NCI-H2107 treated with DMSO at 0.1 percent for 48 hours (cell line): ENCODE results near the gene COG2.
"Not testable (repeated sequence)": the region's sequence is repeated elsewhere in the genome, so short reads cannot be mapped to it uniquely, and the experiment has no call there.

Experiments
- DNase-seq: peaks from one replicate; lab custom pipeline; 2025; ENCODE audit not compliant: unreplicated experiment; lab: John Stamatoyannopoulos, UW

COG2 gene

GRCh38 chr1:230713547-230713914 is 71.2 kb downstream of the COG2 start:
- DNase-seq: no peak

DNA sequence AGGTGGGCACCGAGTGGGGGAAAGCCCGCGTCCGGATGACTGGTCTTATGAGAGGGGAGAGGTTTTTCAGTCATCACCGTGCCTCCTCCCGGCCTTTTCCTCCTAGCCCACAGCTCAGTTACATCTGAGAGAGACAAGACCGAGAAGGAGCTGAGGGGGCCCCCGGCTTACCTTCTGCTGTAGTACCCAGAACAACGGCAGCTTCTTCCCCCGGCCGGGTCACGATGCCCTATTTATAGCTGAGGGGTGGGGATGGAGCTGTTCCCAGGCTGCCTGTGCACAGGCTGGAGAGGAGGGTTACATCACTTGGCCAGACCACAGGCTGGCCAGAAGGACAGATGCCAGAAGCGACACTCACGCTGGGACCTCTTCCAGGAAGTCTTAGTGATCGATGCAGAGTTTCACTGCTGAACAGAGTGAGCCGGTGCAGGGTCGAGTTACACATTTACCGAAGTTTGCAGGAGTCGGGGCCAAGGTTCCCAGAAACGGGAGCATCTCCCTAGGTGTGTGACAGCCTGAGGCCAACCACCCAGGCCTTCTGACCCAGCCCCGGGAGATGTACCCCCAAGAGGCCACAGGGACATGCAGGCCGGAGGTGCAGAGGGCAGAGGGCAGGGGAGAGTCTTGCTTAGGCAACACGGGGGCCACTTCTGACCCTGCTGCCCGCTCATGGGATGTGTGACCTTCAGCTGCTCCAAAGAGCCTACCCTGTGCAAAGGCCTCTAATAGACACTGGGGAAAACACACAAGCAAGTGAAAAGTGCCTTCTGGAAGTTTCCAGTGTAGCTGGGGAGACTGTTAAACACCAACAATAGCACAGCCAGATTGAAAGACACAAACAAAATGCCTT is 71.9 kb downstream of the COG2 start, which contains the start of gene AGT:
TSS of gene AGT (minus strand) at position 208 of the 850 bp plus-strand sequence. CDS start 3,299 bp downstream, outside the sequence.
- peak; percentile 29 for DNase-seq

DNA sequence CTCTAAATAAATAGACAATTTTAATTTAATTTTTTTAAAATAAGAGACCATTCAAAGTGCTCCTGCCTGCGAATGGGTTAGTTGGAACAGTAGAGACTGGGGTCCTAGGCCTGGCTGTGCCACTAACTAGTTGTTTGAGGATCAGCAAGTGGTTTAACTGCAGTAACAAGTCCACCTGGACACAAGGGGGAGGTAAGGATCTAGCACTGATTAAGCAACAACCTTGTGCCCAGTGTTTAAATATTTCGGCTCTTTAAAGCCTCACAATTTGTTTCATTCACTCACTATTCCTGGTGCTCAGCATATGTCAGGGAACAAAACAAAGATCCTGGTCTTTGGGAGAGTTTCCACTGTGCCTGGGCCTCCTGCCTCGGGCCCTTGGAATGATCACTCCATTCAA is 73.2 kb downstream of the COG2 start:
- no peak for DNase-seq

DNA sequence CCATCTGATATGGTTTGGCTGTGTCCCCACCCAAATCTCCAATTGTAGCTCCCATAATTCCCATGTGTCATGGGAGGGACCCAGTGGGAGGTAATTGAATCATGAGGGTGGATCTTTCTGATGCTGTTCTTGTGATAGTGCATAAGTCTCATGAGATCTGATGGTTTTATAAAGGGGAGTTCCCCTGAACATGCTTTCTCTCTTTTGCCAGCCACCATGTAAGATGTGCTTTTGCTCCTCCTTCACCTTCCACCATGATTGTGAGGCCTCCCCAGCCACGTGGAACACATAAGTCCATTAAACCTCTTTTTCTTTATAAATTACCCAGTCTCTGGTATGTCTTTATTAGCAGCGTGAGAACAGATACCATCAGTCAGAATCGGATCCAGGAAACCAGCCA is 74.2 kb downstream of the COG2 start:
- not testable (repeated sequence) for DNase-seq

GRCh38 chr1:230717251-230717650 is 75.0 kb downstream of the COG2 start:
- no peak for DNase-seq

DNA sequence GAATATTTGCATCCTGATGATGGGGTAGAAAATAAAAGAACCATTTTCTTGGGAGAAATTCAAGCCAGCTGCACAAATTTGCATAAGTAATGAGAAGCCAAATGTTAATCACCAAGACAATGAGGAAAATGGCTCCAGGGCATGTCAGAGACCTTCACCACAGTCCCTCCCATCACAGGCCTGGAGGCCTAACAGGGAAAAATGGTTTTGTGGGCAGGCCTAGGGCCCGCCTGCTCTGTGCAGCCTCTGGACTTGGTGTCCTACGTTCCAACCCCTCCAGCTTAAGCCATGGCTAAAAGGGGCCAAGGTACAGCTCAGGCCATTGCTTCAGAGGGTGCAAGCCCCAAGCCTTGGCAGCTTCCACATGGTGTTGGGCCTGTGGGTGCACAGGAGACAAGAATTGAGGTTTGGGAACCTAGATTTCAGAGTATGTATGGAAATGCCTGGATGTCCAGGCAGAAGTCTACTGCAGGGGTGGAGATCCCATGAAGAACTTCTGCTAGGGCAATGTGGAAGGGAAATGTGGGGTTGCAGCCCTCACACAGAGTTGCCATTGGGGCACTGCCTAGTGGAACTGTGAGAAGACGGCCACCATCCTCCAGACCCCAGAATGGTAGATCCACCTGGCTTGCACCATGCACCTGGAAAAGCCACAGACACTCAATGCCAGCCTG is 79.7 kb downstream of the COG2 start:
- not testable (repeated sequence) for DNase-seq

DNA sequence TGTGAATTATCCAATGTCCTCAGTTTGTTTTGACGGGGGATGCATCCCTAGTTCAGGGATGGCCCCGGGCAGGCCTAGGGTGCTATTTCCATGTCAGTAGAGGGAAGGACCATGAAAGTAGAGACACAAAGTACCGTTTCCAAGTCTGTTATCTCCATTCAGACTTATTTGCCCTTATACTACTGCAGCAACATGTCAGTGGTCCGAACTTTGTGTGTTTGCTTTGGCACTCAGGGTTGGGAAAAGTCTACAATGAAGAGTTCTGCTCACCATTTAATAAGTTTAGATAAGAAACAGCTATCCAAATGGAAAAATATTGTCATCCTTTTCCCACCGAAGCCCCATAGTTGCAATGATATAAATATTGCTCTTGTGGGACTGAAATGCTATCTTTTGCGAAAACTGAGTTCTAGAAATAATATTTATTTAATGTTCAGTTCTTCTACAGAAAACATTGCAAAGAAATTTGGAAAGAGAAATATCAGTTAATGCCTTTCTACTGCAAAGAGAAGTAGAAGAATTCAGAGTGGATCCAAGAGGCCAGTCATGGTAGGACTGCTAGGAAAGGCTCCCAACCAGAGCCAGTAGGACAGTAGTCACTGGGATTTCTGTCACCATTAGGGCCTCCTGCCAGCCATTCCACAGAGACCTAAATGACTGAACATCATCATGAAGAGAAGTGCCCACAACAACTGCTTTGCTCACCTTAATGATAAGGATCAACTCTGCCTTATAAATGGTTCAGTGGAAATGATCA is 83.2 kb downstream of the COG2 start:
- DNase-seq: no peak

DNA sequence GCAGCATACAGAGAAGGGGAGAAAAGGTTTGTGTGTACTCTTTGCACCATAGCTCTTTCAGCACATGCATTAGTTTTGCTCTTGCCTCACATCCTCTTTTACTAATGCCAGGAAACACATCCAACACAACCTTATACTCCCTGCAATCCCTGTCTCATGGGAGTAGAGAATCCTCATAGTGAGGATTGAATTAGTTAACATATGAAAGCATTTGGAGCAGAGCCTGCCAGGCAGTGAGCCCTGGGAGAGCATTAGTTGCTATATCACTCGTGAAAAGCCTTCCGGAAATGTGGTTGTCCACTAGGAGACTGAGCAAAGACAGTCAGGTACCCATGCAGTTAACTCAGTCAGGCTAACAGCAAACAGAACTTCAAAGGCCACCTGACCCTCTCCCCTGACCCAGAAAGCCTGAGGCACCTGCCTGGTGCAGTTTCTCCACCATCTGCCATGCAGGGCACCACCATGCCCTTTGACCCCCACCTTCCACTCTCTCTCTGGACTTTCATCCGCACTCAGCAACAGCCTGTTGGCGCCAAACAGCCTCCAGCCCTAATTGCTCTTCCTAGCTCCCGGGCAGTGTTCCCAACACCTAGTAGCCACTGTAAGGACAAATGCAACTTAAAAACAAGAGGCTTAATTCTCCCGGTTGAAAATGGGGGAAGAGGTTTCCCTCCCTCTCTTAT is 86.6 kb downstream of the COG2 start:
- DNase-seq: no peak

- no peak for DNase-seq
These were observed 88.7 kb downstream of the COG2 start for GRCh38 chr1:230730977-230731376.

DNA sequence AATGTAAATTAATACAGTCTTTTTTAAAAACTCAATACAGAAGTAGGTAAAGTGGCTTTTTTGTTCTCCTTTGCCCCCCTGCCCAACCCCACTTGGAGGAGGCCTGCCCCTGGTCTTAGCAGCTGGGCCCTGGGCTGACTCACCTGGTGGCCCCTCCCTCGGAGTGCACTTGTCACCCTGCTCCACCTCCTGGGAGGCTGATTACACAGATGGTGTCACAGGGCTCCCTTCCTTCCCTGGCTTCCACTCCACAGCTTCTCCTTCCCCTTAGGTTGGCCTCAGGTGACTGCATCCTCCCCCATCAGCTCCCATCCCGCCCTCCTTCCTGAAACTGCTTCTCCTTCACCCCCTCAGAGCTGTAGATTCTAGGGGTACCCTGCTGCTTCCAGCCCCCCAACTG is 93.2 kb downstream of the COG2 start:
- DNase-seq: no peak

DNA sequence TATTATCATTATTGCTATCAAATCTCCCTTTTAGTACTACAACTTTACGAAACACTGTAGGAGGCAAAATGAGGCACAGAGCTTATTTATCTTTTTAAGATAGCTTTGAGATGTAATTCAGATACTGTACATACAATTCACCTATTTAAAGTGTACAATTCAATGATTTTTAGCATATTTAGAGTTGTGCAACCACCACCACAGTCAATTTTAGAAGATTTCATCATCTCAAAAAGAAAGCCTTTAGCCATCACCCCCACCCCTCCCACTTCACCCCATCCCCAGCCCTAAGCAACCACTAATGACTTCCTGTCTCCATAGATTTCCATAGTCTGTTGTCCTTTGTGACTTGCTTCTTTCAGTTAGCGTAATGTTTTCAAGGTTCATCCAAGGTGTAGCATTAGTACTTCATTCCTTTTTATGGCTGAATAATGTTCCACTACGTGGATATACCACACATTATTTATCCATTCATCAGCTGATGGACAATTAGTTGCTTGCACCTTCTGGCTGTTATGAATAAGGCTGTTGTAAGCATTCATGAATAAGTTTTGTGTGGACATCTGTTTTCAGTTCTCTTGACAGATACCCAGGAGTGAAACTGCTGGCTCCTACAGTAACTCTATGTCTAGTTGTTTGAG is 95.5 kb downstream of the COG2 start:
- DNase-seq: no peak

- no peak for DNase-seq
These were observed 97.4 kb downstream of the COG2 start for GRCh38 chr1:230739564-230740290.
